HG03460 (cell line): Measurements from ENCODE around the gene CFTR.

Experiments used
- ATAC-seq: cut with Tn5 transposase; IDR thresholded peaks from one replicate; pipeline ENCODE4 v1.9.1; 2021; ENCODE audit not compliant: unreplicated experiment

Gene CFTR

DNA sequence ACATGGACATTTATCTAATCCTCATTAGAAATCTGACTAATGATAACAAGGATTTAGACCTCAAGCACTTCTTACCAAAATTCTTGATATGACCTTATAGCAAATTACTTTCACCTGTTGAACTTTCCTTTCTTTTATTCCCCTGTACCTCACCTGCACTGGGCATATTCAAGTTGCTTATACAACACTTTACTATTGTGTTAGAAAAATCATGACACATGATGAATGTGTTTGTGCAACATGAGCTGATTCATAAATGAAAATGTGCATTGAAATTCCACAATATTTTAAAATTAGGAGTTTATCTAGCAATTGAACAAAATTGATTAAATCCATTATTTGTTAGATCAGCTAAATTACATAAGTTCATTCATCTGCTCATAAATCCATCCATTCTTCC lies 160.6 kb downstream of the CFTR start:
- no peak for ATAC-seq

DNA sequence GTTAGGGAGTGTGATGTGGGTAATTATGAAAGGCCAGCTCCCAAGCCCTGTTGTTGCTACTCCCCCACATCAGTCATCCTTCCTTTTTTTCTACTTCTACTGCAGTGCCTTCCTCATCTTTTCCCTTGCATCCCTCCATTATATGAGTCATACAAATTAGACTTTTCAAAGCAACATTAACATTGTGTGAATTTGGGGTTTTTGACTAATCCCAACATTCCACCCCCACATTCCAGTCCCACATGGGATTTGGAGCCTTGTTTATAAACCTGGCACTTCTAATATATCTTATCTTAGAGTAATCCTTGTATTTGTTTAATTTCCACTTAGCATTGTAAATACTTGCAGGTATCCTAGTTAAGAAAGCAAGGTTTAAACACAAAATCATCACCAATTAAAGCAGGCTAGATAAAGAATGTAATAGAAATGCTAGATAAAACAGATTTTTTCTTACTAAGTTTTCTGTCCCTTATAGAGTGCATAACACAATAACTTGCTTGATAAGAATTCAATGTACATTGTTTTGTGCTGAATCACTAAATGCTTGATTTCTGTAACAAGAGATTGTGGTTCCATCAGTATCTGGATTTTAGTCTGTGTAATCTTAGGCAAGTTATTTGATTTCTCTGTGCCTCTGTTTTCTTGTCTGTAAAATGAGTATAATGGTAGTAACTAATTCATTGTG lies 165.8 kb downstream of the CFTR start:
- no peak for ATAC-seq

DNA sequence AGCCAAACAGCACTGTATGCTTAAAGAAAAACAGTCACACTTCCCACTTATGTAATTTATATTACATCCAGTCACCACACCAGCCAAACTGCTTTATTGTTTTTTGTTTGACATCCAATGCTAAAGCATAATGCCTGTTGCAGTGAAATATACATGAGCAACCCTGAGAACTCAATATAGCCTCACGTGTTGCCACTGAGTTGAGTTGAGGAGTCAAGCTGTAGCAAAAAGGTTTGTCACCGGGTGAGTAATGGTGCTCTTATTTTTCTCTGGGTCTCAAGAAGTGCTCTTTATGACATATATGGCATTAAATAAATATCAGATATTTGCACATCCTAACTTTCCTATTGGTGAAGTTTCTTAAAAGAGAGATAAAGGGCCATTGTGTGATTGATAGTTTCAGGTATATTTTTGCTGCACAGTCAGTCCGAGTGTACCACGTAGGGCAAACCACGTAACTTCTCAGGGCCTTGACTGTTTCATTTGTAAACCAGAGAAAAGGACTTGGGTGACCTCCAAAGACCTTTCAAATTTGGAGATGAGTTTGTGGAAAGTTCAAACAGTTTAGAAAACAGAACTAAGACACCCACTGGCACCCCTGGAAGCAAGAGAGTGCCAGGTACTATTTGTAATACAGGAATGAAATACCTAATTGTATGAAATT lies 168.5 kb downstream of the CFTR start:
- no peak for ATAC-seq

DNA sequence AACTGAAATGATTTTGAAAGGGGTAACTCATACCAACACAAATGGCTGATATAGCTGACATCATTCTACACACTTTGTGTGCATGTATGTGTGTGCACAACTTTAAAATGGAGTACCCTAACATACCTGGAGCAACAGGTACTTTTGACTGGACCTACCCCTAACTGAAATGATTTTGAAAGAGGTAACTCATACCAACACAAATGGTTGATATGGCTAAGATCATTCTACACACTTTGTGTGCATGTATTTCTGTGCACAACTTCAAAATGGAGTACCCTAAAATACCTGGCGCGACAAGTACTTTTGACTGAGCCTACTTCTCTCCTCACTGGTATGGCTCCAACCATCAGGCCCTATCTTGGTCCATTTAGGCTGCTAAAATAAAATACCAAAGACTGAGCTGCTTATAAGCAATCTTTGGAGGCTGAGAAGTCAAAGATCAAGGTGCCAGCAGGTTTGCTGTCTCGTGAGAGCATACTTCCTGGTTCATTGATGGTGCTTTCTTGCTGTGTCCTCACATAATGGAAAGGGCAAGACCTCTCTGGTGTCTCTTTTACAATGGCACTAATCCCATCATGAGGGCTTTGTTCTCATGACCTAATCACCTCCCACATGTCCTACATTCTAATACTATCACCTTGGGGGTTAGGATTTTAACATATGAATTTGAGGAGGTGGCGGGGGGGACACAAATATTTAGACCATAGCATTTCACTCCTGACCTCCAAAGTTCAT lies 173.3 kb downstream of the CFTR start:
- ATAC-seq, result no peak

DNA sequence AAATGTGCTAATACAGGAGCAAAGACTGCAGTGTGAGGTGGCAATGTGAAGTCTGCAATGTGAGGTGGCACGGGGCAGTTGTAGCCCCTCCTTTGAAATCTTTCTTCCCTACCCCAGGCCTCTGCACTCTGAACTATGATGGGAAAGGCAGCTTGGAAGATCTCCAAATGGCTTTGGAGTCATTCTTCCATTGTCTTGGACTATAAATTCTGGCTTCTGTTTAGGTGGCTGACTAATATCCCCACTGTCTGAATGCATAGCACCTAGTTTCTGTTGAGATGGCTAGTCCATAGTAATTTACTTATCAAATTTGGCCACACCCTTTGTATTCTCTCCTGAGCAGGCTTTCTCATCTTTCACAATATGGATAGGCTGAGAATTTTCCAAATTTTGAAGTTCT lies 175.0 kb downstream of the CFTR start:
- no peak for ATAC-seq

DNA sequence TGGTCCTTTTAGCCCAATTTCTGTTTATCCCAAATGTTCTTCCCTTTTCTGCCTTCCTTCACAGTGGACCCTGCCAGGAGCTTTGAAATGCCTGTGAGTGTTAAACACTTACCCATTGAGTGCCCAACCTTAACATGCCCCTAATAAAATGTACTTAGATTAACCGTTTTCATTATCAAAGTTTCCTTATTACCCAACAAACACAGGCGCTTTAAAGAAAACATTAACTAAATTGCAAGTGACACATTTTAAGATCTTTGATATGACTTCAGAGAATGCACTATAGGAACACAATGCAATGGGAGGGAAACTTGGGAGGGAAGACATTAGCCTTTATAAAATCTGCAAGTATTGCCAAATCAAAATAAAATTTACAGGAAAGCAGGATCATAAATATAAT lies 177.0 kb downstream of the CFTR start:
- ATAC-seq, result no peak

DNA sequence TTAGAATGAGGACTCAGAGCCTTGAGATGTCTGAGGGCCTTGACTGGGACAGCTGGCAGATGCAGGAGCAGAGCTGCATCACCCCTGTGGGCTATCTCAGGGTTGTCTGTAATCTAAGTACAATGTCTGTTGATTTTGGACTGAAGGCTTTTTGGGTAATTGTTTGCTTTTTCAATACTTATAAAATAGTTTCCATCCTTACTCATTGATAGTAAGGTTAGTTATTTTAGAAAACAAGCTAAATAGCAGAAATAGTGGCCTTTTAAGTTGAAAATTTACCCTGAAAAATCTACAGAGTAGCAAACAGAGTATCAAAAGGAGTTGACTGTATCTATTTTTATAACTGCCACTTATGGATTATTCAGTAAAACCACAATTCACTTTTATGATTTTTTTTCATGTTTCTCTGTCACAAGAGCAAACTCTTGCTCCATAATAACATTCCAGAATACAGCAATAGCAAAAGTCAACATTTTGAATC lies 179.7 kb downstream of the CFTR start:
- ATAC-seq, result no peak

DNA sequence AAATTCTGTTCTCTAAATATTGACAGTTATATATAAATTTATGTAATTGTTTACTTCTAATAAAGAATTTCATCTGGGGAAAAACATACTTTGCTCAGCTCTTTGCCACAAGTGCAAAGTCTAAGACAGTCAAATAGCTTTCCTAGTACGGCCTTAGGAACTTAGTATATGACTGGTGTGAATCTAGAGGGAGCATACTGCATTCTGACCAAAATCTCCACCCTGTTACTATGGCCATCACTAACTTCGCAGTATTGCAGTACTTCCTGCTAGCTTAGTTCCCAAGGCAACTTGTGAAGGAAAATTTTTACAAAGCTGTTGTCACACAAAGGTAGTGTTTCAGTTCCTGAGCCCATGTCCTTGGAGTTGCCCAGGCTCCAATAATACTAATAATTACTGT lies 181.5 kb downstream of the CFTR start:
- no peak for ATAC-seq

DNA sequence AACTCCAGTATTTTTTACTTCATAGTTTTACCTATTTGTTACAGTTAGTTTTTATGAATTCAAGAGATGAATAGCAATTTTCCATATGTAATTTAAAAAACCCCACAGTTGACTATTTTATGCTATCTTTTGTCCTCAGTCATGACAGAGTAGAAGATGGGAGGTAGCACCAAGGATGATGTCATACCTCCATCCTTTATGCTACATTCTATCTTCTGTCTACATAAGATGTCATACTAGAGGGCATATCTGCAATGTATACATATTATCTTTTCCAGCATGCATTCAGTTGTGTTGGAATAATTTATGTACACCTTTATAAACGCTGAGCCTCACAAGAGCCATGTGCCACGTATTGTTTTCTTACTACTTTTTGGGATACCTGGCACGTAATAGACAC lies 184.2 kb downstream of the CFTR start:
- no peak for ATAC-seq

DNA sequence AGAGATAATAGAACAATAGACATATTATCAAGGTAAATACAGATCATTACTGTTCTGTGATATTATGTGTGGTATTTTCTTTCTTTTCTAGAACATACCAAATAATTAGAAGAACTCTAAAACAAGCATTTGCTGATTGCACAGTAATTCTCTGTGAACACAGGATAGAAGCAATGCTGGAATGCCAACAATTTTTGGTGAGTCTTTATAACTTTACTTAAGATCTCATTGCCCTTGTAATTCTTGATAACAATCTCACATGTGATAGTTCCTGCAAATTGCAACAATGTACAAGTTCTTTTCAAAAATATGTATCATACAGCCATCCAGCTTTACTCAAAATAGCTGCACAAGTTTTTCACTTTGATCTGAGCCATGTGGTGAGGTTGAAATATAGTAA lies 185.5 kb downstream of the CFTR start:
- no peak for ATAC-seq

DNA sequence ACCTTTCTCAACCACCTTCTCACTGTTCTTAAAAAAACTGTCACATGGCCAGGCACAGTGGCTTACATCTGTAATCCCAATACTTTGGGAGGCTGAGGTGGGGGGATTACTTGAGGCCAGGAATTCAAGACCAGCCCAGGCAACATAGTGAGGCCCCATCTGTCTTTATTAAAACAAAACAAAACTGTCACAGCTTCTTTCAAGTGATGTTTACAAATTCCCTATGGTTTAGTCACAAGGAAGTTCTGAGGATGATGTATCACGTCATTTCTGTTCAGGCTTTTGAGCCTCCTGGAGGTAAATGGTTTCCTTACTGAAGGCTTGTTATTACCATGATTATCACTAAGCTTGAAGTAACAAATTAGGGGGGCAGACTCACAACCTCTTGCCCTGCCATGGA lies 186.2 kb downstream of the CFTR start:
- no peak for ATAC-seq

DNA sequence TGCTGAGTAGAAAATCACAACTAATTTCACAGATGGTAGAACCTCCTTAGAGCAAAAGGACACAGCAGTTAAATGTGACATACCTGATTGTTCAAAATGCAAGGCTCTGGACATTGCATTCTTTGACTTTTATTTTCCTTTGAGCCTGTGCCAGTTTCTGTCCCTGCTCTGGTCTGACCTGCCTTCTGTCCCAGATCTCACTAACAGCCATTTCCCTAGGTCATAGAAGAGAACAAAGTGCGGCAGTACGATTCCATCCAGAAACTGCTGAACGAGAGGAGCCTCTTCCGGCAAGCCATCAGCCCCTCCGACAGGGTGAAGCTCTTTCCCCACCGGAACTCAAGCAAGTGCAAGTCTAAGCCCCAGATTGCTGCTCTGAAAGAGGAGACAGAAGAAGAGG lies 186.9 kb downstream of the CFTR start:
- ATAC-seq, result no peak

DNA sequence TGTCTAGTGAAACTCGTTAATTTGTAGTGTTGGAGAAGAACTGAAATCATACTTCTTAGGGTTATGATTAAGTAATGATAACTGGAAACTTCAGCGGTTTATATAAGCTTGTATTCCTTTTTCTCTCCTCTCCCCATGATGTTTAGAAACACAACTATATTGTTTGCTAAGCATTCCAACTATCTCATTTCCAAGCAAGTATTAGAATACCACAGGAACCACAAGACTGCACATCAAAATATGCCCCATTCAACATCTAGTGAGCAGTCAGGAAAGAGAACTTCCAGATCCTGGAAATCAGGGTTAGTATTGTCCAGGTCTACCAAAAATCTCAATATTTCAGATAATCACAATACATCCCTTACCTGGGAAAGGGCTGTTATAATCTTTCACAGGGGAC lies 187.6 kb downstream of the CFTR start:
- ATAC-seq, result no peak

DNA sequence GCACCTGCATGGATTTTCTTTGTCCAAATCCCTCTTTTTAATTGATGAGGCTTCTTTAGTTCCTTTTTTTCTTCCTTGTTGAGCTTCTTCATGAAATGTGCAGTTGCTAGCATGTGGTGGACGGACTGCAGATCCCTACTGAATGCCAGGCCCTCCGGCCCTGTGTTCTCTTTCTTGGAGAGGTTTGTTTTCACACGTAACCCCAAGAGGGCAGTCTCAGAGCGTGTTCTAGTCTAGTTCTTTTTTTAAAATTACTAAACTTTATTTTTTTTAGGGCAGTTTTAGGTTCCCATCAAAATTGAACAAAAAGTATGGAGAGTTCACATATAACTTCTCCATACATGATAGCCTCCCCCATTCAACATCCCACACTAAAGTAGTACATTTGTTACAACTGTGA lies 190.0 kb downstream of the CFTR start:
- ATAC-seq, result no peak

DNA sequence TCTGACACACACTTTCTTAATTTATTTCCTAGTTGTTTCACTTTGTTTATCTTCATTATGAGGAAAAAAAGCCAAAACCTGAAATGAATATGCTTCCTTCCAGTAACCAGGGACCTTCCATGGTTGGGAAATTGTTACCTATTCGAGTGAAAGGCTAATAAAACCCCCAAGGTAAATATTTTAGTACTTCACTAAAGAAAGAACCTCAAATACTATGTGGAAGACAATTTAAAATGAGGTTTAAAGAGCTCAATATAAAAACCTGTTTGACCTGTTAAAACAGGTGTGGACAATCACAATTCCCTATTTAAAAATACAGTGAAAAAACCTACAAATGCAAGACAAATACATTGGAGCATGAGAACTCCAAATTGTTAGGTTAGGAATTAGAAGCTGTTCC lies 192.6 kb downstream of the CFTR start:
- ATAC-seq, result no peak

DNA sequence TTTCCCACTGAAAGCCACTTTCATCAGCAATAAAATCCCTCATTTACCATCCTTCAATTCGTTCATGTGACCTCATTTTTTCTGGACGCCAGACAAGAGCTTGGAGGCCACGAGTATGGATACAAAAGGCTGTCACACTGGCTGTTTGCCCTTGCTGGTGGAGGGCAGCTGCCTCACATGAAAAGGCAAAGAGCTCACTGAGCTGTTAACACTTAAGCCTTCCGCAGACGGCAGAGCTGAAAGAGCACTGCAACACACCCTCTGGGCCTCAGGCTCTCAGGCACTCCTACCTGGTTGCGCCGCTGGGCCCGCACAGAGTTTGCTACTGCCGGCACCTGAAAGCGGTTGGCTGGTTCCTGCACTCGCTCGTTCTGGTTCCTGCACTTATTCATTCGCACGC lies 193.5 kb downstream of the CFTR start:
- ATAC-seq, result no peak

DNA sequence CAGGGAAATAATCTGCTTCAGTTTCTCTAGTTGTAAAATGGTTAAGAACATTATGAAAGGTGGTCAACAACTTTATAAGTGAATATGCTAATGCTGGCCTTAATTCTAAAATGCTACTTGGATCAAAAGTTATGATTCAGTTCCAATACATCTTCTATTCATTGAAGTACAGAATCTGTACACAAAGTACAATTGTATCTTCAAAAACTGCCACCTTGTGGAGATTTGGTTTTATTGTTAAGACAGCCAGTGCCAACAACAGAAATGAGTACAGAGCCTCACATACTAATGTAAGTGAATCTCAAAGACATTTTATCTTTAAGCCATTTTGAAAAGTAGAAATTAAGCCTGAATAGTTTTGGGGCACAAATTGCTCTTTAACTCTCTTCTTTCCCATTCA lies 194.0 kb downstream of the CFTR start:
- ATAC-seq, result no peak

DNA sequence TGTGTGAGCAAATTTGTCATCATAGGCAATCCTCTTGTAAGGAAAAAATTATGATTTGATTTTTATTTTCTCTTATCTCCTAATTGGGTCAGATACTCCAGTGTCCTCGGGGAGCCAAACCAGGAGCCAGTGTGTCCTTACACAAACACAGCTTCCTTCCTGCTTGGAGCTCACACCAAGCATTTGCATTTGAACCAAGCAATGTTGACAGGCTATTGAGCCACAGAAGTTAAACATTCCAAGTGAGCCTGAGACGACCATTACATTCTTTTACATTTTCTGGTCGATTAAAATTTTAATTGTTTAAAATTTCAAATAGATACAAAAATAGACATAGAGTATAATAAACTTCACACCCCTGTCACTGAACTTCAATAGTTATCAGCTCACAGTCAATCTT lies 194.8 kb downstream of the CFTR start:
- no peak for ATAC-seq

DNA sequence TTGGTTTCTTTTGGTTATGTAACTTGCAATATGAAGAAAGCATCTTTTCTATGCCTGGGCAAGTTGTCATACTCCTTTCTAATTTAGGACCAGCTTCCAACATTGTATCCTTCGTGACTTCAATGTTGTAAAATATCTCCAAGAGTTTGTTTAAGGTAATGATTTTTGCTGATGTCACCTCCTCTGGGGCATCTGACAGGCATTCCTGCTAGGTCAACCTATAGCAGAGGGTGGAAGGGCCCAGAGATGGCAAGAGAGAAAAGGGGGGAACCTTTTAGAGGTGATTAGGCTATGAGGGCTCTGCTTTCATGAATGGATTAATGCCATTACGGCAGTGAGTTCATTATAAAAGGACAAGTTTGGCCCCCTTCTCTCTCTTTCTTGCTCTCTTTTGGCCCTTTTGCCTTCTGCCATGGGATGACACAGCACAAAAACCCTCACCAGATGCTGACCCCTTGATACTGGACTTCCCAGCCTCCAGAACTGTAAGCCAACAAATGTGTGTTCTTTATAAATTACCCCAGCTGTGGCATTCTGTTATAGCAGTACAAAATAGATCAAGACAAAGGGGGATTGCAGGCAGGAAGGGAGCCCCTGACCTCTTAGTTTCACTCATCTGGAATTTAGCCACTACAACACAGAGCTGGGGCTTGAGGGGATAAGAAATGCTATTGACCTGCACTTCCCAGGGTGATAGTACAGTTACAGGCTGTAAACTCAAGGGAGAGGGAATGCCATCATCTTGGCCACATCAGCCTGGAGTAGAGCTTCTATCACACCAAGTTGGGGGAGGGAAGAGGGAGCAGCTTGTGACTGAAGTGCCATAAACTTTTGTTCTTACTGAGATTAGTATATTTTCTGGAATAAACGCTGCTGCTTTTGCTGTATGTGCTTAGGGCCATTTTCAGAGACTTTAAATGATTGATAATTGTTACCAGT lies 195.9 kb downstream of the CFTR start:
- ATAC-seq, result no peak

DNA sequence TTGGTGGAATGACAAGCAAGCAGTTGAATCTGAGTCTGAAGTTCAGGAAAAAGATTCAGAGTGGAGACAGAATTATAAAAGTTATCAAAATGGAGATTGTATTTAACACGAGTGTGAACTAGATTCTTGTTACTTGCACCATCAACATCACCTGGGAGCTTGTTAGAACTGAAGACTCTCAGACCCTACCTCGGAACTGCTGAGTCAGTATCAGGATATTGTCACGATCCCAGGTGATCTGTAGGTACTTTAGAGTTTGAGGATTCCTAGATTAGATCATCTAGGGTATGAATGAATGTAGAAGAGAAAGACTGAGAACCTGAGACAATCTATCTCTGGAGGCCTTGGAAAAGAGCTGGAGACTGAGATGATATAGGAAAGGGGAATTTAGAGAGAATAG lies 199.3 kb downstream of the CFTR start:
- no peak for ATAC-seq

DNA sequence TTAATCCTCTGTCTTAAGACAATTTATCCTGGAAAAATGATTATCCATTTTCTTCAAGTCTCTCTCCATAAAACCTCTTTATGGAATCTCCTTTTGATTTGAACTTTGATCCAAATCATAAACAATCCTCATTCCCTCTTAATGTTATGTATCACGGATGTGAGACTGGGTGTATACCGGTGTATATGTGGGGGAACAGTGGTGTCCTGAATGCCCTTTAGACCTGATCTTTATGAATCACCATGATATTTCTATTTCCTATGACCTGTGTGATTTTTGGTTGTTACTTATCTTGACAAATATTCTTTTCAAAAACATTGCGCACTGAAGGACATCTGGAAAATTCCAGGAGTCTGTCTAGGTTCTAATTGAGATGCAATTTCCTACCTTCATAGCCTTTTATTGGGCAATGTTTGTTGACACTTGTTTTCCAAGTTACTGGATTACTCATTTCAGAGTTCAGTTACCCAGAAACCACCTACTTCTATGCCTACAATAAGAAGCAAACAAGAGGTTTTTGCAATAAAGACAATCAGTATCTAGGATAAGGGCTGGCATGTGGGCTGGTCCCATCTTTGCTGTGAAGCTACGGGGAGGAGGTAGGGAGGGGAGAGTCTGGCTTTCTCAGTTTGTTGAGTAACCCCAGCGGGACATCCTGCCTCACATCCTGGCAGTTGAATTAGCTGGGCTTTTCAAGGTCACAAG lies 203.0 kb downstream of the CFTR start:
- ATAC-seq, result no peak
